GM13976 (cell line): ENCODE measurements around the gene CADPS.

Experiments
- DNase-seq: peaks from one replicate; pipeline ENCODE4 v3.0.0; 2012; ENCODE audit warnings: low spot score
- CTCF ChIP-seq: IDR thresholded peaks from 2 replicates; pipeline ENCODE4 v1.5.1; 2012; ENCODE audit warnings: borderline replicate concordance, mild to moderate bottlenecking; ENCODE audit not compliant: insufficient read depth; ENCODE audit errors: extremely low read depth, missing control alignments, control extremely low read depth
- in situ Hi-C: fragments of 300-500 bp; cut with MboI; formaldehyde crosslinking; loops from one replicate; pipeline ENCODE4 v1.12.0; 2022; ENCODE audit warnings: low sequenced_read_pairs, mixed read lengths, inconsistent platforms; ENCODE audit not compliant: unreplicated experiment

The CADPS gene

GRCh38 chr3:62888778-62889177 is 13.6 kb upstream of the CADPS start:
- no peak for DNase-seq
- no peak for TF ChIP-seq CTCF
- in situ Hi-C loops = no loop called here

- in situ Hi-C loops = no loop called here
- TF ChIP-seq CTCF = no peak
- no peak for DNase-seq
Measured at GRCh38 chr3:62888180-62888579, 13.0 kb upstream of the CADPS start.

DNA sequence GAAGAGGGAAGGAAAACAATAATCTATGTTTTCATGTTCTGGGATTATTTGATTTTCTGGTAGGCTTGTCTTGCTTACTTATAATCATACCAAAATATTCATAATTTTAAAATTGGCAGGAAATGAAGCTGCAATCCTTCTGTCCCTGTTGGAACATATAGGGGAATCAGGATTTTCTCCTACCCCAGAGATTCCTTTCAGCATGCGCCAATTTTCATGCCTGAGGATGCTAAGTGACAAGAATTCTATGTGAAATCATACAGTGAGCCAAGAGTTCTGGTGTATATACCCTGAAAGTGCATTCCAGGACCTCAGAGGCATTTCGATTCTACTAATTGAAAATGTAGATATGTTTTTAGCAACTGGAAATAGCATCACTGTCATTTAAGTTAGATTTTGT is 9.9 kb upstream of the CADPS start:
- in situ Hi-C loops = no loop called here
- no peak for DNase-seq
- TF ChIP-seq CTCF = no peak

GRCh38 chr3:62884096-62884870 is 9.1 kb upstream of the CADPS start:
- in situ Hi-C loops = no loop called here
- no peak for TF ChIP-seq CTCF
- no peak for DNase-seq

GRCh38 chr3:62882676-62883200 is 7.5 kb upstream of the CADPS start:
- no peak for DNase-seq
- in situ Hi-C loops = no loop called here
- no peak for TF ChIP-seq CTCF

DNA sequence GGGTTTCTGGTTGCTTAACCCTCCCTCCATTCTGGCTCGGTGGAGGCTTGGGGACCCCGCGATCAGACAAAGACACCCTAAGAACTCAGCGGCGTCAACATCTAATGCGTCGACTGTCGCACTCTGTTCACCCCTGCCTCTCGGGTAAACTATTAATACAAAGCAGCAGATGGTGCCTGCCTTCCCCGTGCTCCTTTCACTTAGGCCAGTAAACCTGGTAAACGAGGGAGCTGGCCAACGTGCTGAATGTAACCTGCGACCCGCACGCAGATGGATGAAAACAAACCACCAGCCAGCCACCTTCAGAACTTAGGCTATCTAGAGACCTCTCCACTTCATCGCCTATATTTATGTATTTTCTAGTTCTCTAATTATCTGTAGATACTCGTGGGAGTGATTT is 848 bp upstream of the CADPS start:
- DNase-seq = peak; percentile 13
- in situ Hi-C loops = no loop called here
- TF ChIP-seq CTCF = no peak

DNA sequence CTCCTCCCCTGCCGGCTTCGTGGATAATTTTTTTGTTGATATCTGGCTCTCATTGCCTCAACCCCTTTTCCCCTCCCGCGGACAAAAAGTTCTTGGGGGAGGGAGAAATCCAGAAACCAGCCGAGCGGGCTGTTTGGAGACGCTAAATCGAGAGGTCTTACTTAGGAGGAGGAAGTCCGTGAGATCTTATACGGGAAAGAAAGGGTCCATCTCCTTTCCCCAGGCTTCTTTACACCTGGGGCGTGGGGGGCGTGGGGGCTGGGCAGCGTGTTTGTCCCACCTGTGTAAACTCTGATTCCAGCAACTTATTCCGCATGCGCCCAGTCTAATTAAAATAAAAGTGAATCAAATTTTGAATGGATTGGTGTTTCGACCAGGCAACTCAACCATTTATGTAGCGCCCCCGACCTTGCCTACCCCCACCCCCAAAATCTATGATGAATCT is 364 bp upstream of the CADPS start:
- TF ChIP-seq CTCF = no peak
- no peak for DNase-seq

More for the DNA sequence above, 364 bp upstream of the CADPS start:
- in situ Hi-C loops = no loop called here
